Mammary epithelial cell (primary cell): Measurements from ENCODE around the gene FRMD5.

ENCODE experiments used
- EZH2 ChIP-seq: IDR thresholded peaks from 2 replicates; pipeline ENCODE4 v1.6.1; 2012; ENCODE audit warnings: low read length, inconsistent platforms, borderline replicate concordance
- TF ChIP-seq, protein P1 (sequence below), 2 donors: IDR thresholded peaks in 1 of 2; conservative IDR thresholded peaks in 1 of 2; 2 replicates each; pipeline ENCODE4 v1.5.1; 2011 to 2012; ENCODE audit warnings: inconsistent platforms in 2 of 2, low read length in 2 of 2, mild to moderate bottlenecking in 2 of 2, control low read depth in 1 of 2, low read depth in 1 of 2; ENCODE audit not compliant: insufficient read depth in 1 of 2; ENCODE audit errors: extremely low read depth in 1 of 2

GRCh38 chr15:44093836-44094235 lies 101.2 kb downstream of the FRMD5 start:
- TF ChIP-seq, protein P1, sequence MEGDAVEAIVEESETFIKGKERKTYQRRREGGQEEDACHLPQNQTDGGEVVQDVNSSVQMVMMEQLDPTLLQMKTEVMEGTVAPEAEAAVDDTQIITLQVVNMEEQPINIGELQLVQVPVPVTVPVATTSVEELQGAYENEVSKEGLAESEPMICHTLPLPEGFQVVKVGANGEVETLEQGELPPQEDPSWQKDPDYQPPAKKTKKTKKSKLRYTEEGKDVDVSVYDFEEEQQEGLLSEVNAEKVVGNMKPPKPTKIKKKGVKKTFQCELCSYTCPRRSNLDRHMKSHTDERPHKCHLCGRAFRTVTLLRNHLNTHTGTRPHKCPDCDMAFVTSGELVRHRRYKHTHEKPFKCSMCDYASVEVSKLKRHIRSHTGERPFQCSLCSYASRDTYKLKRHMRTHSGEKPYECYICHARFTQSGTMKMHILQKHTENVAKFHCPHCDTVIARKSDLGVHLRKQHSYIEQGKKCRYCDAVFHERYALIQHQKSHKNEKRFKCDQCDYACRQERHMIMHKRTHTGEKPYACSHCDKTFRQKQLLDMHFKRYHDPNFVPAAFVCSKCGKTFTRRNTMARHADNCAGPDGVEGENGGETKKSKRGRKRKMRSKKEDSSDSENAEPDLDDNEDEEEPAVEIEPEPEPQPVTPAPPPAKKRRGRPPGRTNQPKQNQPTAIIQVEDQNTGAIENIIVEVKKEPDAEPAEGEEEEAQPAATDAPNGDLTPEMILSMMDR (conservative IDR thresholded peaks at IDR 0.05 in 1 of 2, IDR thresholded peaks at IDR 0.05 in 1 of 2; ENCODE audit: extremely low read depth in 1 of 2, insufficient read depth in 1 of 2, low read depth in 1 of 2, low read length in 2 of 2), result no peak
- TF ChIP-seq EZH2, result no peak
